HG03159 (cell line): ENCODE results near the gene DMRTB1.

Source experiments
- ATAC-seq: cut with Tn5 transposase; IDR thresholded peaks from one replicate; pipeline ENCODE4 v1.9.1; 2021; ENCODE audit warnings: mild to moderate bottlenecking, moderate library complexity; ENCODE audit not compliant: unreplicated experiment

DMRTB1 gene

GRCh38 chr1:53507116-53507820 lies 48.1 kb downstream of the DMRTB1 start:
- ATAC-seq: no peak

- no peak for ATAC-seq
These were observed 49.1 kb downstream of the DMRTB1 start for GRCh38 chr1:53508056-53508990.

GRCh38 chr1:53508991-53509666 lies 49.9 kb downstream of the DMRTB1 start:
- no peak for ATAC-seq

- no peak for ATAC-seq
These were observed 50.6 kb downstream of the DMRTB1 start for GRCh38 chr1:53509775-53510174.

- ATAC-seq: no peak
These were observed 51.0 kb downstream of the DMRTB1 start for GRCh38 chr1:53510215-53510614.

- no peak for ATAC-seq
These were observed 52.2 kb downstream of the DMRTB1 start for GRCh38 chr1:53511323-53511932.

GRCh38 chr1:53511933-53512806 lies 53.0 kb downstream of the DMRTB1 start:
- ATAC-seq: no peak

- ATAC-seq: no peak
These were observed 53.9 kb downstream of the DMRTB1 start for GRCh38 chr1:53512807-53513755.

- ATAC-seq: no peak
These were observed 54.6 kb downstream of the DMRTB1 start for GRCh38 chr1:53513846-53514245.

GRCh38 chr1:53514436-53514835 lies 55.2 kb downstream of the DMRTB1 start:
- no peak for ATAC-seq

- no peak for ATAC-seq
These were observed 57.0 kb downstream of the DMRTB1 start for GRCh38 chr1:53516181-53516580.
